Measurements from ENCODE around the gene IL15RA.

GRCh38 chr10:6012121-6012905 lies 35.0 kb upstream of the IL15RA start:
- TF ChIP-seq CTCF (IDR thresholded peaks at IDR 0.05; ENCODE audit: control extremely low read depth in 1 of 3, insufficient read depth in 1 of 3, low read depth in 1 of 3, low read length in 3 of 3): no peak
- TF ChIP-seq POLR2AphosphoS5 (IDR thresholded peaks at IDR 0.05; ENCODE audit: low read depth, low read length): no peak
- no peak for TF ChIP-seq USF2 (IDR thresholded peaks at IDR 0.05; ENCODE audit: low read length)
- TF ChIP-seq SP1 (IDR thresholded peaks at IDR 0.05; ENCODE audit: low read depth, low read length): no peak
- no peak for TF ChIP-seq KDM1A (IDR thresholded peaks at IDR 0.05; ENCODE audit: borderline replicate concordance, low read length)
- TF ChIP-seq GABPA (IDR thresholded peaks at IDR 0.05; ENCODE audit: borderline replicate concordance, insufficient read depth, low read length): no peak
